ENCODE results near the gene MAEA.
"Not testable (repeated sequence)": the region's sequence is repeated elsewhere in the genome, so short reads cannot be mapped to it uniquely, and the experiment has no call there.

MAEA gene

DNA sequence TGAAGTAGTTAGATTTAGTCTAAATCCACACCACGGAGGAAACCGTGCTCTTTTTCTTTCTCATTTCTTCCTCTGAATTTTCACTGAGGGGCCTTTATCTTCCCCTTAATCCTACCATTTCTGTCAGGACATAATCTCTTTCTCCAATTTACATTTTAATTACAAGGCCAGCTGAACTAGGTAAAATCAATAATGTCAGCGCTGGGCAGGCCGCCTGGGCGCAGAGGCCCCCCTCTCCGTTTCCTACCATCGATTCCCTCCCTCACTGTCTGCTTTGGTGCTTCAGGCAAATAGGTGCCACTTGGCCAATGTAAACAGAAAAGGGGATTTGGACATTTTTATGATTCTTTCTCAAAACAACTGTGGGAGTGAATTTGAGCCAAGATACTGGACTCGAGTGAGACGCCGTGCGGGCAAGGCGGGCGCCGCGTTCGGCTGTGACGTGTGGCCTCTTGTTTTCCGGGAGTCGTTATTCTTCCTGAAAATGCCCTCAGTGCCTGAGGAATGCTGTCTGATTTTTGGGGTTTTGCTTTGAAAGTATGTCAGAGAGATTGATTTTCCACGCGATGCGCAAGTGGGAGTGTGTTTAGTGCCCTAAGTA is 79.9 kb downstream of the MAEA start:
- no peak for DNase-seq

DNA sequence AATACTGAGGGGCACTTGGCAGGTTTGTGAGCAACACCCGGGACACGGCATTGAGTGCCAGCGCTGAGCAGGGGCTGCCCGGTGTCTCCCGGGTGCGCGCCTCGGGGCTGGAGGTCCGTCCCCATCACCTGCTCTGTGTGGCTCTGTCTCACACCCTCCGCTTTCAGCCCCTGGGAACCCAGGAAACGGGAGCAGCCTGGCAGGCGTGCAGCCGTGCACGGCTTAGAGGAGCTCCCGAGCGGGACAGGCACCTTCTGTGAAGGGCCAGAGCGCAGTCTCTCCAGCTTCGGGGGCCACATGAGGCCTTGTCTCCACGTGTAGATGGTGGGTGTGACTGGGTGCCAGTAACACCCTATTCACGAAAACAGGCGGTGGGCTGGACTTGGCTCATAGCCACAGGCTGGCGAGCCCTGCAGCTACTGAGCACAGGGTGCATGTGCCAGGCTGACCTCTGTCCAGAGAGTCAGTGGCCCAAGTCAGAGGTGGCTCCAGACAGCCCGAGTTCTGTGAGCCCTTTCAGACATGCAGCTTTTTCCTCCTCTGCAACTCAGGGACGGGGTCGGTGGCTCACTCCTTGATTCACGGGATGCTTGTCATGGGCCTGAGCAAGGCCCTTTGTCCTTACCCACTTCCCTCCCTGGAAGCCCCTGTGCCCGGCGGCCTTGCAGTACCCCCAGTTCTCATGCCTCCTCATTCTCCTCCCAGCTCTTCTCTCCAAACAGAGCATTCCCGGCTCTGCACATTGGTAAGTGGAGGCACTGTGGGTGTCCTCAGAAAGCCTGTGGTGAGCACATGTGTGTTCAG is 80.8 kb downstream of the MAEA start:
- no peak for DNase-seq

DNA sequence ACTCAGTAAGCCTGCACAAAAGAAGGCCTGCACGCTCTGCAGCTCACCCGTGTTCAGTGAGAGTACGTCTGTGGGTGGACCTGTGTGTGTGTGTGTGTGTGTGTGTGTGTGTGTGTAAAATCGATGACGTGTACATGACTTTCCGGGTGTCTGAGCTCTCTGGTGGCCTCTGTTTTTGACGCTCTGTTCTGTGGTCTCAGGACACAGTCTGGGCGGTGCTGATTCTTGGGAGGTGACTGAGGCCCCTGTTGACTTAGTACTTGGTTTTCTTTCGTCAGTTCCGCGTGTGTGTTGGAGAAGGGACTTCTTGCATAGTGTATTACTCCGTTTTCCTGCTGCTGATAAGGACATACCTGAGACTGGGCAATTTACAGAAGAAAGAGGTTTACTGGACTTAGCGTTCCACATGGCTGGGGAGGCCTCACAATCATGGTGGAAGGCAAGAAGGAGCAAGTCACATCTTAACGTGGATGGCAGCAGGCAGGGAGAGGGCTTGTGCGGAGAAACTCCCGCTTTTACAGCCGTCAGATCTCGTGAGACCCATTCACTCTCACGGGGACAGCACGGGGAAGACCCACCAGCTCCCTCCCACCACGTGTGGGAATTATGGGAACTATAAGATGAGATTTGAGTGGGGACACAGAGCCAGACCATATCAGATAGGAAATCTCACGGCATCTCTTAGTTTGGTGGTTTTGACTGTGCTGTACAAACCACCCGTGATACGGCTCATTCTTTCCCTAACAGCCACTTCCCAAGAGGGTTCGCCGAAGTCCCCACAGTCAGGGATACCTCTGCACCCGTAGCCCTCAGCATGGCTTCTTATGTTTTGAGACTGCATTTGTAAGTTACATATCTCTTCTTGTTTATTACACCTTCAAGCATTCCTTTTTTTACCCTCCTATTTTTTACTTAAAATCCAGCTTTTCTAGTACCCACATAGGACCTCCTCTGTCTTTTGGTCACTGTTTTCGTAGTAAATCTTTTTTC is 81.8 kb downstream of the MAEA start:
- no peak for DNase-seq

DNA sequence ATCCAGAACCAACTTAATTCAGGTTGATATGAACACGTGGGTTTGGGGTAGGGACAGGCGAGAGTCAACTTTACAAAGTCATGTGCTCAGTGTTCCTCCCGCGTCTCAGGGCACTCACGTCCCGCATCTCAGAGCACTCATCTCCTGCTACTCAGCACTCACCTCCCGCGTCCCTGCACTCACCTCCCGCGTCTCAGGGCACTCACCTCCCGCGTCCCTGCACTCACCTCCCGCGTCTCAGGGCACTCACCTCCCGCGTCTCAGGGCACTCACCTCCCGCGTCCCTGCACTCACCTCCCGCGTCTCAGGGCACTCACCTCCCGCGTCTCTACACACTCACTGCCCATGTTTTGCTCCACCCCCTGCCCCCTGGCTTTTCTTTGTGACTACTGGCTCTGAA is 82.9 kb downstream of the MAEA start:
- not testable (repeated sequence) for DNase-seq

DNA sequence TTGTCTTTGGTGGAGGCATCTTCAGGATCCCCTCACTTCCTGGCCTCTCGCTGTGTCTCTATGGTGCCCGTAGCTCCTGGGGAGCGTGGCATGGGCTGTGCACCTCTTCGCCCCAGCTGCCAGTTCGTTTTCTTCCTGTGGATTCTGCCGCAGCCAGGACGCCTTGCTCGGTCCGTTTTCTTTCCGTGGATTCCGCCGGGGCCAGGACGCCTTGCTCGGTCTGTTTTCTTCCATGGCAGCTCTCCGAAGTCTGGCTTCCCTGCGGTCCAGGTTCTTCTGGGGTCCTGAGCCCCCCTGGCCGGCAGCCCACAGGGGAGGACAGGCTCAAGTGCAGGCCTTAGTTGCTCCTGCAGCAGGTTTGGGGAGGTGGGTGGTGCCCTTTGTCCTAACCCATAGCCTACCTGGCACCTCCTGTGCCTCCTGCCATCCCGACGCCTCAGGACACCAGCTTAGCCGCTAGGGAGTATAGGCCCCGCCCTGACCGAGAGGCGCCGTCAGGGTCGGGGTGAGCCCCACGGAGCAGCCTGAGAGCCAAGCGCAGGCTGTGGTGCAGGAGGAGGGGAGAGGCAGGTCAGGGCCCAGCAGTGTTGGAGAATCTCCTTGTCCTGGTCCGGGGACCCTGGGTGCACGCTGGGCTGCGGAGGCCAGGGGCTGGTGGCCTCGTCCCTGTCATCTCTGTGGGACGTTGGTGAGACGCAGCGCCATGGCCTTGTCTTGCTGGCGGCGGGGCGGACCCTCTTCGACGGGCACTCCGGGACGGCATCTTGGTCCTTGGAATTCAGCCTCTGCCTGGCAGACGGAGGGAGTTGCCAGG is 84.4 kb downstream of the MAEA start:
- DNase-seq = no peak

DNA sequence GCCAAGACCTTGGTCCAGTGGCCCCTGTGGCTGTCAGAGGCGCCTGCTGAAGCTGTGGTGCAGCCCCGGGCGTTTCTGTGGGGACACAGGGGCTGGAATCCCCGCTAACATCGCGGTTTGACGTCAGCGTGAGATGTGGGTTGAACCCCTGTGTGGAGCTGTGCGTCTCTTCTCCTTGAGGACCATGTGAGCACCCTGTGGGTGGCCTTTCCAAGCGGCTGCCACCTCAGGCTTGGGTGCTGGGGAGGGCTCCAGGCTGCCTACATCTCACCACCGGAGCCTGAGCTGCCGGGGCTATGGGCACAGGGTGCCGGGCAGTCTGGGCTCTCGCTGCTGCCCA is 85.0 kb downstream of the MAEA start:
- DNase-seq = no peak

DNA sequence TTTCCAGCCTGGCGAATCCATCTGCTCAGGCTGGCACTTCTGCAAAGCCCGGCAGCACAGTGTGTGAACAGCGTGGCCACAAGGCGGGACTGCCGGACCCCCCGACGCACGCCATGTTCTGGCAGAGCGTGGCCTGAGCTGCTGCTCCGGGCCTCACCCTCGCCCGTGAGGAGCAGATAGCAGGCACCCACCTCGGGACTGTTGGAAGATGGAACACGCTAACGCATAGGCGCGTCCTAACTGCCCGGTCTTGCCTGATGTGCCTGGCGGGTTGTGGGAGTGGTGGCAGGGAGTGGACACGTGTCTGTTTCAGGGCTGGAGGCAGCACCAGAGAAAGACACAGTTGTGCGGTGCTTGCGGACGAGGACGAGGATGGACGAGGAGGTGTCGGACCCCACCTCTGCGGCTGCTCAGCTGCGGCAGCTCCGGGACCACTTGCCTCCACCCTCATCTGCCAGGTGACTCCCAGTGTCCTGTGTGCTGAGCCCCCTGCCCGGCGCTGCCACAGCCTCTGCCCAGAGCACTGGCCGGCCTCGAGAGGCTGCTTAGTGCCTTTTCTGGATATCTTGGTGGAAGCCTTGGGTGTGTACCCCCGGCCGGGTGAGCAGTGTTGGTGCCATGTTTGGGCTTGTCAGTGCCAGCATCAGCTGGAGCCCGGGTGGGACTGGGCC is 85.5 kb downstream of the MAEA start:
- no peak for DNase-seq

DNA sequence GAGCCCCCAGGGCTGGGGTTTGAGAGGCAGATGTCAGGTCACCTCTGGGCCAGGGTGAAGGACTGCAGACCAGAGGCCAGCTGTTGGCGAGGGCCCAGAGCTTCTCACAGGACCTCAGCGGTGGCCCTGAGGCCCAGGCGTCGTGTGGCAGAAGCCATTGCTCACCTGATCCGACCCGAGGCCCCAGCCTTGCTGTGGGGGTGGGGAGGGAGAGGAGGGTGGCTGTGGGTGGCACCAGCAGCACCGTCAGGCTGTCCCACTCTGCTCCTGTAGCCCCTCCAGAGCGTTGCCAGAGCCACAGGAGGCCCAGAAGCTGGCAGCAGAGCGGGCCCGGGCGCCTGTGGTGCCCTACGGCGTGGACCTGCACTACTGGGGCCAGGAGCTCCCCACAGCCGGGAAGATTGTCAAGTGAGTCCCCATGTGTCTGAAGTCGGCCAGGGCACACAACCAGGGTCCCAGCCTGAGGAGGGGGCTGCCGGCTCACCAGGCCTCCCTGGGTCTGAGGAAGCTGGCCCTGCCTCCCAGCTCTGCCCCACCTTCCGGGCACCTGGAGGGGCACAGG is 86.2 kb downstream of the MAEA start:
- no peak for DNase-seq

DNA sequence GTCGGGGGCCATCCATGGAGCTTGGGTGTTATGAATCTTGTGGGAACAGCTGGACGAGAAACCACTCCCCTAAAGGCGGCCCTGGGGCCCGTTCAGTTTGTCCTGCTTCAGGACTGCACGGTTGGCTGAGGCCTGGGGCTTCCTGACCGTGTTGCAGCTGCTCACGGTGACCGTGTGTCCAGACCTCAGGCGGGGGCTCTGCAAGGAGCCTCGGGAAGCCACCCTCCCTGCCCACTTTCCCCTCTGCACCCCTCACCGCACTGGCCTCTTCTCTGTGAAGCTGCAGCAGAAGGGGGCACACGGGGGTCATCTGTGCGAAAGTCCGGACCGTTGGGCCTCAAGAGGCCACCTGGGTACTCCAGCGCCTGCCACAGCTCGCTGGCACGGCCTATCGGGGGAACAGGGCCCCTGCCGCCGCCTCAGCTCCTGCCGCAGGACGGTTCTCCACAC is 86.7 kb downstream of the MAEA start:
- DNase-seq = no peak

DNA sequence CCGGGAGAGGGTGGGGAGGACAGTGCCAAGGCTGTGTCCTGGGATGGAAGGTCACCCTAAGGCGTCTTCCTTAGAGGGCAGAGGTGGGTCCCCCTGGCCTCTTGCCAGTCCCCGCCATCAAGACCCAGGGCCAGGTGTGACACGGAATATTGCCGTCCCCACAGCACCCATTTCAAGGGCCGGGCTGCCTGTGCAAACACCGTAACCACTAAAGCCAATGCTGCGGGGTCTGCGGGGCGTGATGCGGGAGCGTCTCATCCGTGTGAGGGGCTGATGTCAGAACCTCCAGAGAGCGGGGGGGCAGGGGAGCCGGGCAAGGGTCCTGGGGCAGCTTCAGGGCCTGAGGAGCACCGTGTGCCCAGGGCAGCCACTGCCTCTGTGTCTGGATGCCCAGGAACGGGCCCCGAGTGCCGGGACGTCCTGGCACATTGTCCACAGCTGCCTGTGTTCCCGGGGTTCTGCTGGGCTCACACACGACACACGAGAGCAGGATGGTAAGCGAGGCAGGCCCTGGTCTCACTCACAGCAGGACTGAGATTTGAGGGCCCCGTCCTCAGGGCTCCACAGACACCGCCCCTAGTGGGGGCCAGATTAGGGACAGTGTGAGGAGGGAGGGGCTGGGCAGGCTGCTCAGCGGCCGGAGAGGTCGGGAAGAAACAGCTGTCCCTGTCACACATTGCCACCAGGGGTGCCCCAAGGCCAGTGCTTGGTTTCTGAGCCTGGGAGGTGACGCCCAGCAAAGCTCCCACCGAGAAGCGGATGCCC is 87.3 kb downstream of the MAEA start:
- DNase-seq = no peak

DNA sequence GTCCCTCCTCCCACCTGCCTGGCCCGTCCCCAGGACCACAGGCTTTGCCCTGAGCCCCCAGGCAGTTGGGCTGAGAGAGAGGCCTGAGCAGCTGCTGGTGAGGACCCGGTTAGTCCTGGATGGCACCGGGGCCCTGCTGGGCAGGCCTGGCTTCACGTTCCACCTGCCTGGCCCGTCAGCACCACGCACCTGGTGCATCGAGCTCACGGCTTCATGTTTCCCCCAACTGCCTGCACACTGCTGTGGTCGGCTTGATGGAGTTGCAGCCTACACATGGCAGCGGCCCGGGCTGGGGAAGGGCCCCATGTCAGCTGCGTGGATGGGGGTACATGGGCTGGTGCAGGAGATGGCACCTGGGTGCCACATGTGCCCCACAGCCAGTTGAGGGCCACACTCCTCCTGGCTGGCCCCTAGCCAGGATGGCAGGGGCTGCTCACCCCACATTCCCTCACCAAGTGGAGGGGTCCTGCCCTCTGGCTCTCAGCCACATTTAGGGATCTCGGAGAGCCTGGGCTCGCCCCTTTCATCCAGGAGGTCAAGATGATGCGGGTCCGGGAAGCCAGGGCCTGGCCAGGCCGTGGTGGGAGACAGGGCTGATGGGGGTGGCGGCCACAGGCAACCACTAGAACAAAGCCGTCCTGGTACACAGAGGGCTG is 88.0 kb downstream of the MAEA start:
- DNase-seq = no peak

DNA sequence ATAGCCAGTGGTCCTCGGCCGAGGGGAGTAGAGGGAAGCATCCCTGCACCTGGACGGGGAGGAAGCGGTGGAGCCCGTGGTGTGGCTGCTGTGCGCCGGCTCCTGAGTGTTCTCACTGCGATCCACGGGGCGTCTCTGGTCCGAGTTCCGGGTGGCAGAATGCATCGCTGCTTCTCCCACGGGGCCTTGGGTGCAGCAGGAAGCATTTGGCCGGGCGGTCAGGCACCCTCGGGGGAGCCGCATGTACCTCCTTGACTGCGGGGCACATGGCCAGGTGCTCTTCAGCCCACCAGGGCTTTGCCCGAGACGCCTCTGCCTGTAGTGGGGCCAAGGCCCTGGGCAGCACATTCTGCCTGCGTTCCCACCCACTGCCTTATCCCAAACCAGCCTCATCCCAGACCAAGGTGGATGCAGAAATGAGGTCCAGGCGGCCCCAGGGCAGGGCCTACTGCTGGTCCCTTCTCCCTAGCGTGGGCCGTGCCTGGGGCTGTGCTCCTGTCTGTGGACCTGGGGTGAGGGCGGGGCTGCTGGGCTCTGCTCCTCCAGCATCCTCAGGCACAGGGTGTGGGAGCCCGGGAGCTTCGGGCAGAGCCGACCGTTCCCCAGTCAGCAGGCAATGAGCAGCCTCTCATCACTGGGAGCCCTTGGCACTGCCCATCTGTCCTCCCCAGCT is 89.0 kb downstream of the MAEA start:
- DNase-seq = no peak

DNA sequence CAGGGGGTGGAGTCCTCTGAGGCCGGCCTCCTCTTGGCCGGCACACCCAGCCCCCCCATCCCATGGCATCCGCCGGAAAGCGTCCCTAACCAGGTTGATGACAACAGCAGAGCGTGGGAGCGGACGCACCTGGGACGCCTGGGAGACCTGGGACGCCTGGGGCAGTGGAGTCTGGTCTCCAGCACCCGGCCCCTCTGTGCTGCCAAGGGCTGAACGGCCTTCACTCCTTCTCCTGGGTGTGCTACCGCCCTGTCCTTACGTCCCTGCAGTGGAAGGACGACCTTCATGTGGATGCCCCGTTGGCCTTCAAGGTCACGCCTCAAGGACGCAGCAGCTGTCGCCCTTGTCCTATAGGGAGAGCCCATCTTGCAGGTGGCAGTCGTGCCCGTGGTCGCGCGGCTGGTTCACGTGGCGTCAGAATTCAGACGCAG is 89.7 kb downstream of the MAEA start:
- no peak for DNase-seq

DNA sequence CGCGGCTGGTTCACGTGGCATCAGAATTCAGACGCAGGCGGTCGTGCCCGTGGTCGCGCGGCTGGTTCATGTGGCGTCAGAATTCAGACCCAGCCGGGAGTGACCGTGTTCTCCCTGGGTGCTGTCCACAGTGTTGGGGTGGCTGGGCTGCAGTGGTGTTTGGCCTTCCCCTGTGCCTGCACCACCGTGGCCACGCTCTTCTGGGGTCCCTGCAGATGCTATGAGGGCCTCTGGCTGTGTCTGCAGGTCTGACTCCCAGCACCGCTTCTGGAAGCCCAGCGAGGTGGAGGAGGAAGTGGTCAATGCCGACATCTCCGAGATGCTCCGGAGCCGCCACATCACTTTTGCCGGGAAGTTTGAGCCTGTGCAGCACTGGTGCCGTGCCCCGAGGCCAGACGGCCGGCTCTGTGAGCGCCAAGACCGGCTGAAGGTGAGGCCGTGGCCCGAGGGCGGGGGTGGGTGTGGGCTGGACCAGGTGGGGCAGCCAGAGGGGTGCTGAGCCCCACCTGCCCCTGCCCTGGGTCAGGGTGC is 90.2 kb downstream of the MAEA start:
- no peak for DNase-seq

DNA sequence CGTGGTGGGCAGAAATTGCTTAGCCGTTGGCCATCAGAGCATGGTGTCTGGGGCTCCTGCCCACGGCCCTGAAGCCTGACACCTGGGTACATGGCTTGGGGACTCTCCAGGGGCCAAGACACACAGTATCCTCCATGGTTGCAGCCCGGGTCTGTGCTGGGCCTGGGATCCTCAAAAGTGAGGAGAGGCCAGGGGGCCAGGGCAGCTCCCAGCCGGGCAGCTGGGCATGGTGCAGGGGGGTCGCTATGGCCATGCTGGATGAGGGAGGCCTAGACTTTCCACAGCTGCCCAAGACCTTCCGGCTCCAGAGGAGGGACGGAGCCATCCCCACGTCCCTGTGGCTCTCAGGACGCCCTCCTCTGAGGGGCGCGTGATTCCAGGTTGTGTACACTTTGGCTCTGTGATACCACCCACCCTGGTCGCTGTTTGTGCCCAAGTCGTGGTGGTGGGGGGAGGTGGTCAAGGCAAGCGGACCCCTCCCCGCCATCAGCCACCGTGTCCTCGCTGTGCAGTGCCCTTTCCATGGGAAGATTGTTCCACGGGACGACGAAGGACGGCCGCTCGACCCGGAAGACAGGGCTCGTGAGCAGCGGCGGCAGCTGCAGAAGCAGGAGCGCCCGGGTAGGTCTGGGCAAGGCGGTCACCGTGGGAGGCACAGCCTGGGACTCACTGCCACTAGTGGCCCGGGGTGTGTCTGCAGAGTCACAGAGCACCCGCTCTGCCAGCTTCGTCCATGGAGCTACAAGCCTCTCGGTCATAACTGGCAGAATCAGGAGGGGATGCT is 90.9 kb downstream of the MAEA start:
- DNase-seq = no peak

DNA sequence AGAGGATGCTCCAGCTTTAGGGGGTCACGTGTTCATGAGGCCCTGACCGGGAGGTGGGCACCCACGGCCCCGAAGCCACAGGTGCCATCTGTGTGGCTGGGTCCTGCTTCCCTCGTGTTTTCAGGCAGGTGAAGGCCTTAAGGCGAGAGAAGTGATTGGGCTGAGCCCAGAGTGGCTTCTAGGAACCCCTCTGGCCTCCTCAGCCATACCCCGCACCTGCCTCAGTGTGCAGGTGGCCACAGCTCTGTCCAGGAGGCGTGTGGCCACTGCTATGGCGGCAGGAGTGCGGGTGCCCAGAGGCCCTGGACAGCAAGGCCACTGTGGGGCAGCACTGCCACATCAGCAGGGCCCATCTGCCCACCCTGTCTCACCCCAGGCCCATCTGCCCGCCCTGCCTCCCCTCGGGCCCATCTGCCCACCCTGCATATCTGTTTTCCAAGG is 91.5 kb downstream of the MAEA start:
- DNase-seq = no peak

DNA sequence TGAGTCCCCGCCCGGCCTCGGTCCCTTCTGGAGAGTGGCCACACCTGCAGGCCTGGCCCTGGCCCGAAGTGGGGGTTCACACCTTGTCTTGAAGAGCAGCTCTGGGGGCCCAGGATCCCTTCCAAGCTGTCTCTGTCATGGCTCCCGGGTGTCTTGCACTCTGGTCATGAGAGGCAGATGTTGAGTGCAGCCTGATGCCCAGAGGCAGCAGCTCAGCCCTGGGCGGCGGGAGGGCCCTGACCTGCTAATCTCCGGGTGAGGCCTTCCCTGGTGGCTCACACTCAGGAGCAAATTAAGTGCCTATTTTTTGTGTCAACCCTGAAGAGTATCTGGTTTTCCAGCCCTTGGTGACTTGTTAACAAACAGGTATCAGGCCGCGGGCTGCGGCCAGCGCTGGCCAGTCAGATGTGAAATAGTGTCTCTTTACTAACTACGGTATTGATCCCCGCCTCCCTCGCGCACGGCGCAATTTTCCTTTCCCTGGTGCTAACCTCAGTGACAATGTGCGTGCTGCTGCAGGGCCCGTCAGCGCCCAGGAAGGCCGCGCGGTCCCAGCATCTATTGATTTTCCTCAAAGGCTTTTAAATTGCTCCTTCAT is 92.4 kb downstream of the MAEA start:
- DNase-seq = no peak
